Kidney (tissue), 14 donors: ENCODE measurements around the gene ABCA4. TPM values are rescaled to one million over a fixed set of nuclear protein-coding genes. Genes with fewer than 3 reads are reported as not detected.
A peak's percentile ranks its signal among the peaks of the same experiment; 100 is the strongest.

ENCODE experiments used
- DNase-seq, 5 donors: peaks; one replicate each; pipeline ENCODE4 v3.0.0-alpha.2; 2013 to 2020
- FAIRE-seq: peaks from 2 replicates; lab custom pipeline; 2012; peaks lifted over from hg19 to GRCh38; lab: Jason Lieb, UNC
- H3K27ac ChIP-seq, 2 donors: one replicate each; pipeline ENCODE4 v1.7.0; 2013; ENCODE audit warnings: low read depth in 2 of 2, low read length in 2 of 2, inconsistent platforms in 1 of 2
- H3K27me3 ChIP-seq: one replicate; pipeline ENCODE4 v1.7.1; 2013; ENCODE audit warnings: low read length, inconsistent platforms; ENCODE audit not compliant: control insufficient read depth, insufficient read depth
- H3K36me3 ChIP-seq, 3 donors: one replicate each; pipeline versions ENCODE4 v1.7.0 to v1.7.1; 2013; ENCODE audit warnings: low read length in 3 of 3, control low read depth in 1 of 3, inconsistent platforms in 1 of 3; ENCODE audit not compliant: insufficient read depth in 3 of 3, control insufficient read depth in 2 of 3
- H3K4me1 ChIP-seq, 3 donors: one replicate each; pipeline versions ENCODE4 v1.7.0 to v1.7.1; 2013; ENCODE audit warnings: low read length in 3 of 3, inconsistent platforms in 1 of 3, low read depth in 1 of 3; ENCODE audit not compliant: control insufficient read depth in 2 of 3, insufficient read depth in 2 of 3
- H3K4me3 ChIP-seq, 3 donors: one replicate each; pipeline versions ENCODE4 v1.7.0 to v1.8.1; 2013; ENCODE audit warnings: low read length in 3 of 3, control low read depth in 1 of 3, inconsistent platforms in 1 of 3
- H3K9ac ChIP-seq, 3 donors: one replicate each; pipeline versions ENCODE4 v1.7.0 to v1.7.1; 2013; ENCODE audit warnings: low read length in 3 of 3, control low read depth in 1 of 3, inconsistent platforms in 1 of 3
- H3K9me3 ChIP-seq, 3 donors: one replicate each; pipeline versions ENCODE4 v1.7.0 to v1.7.1; 2013; ENCODE audit warnings: low read length in 3 of 3, control low read depth in 1 of 3, inconsistent platforms in 1 of 3; ENCODE audit not compliant: control insufficient read depth in 2 of 3, insufficient read depth in 1 of 3
- intact Hi-C: fragments of 100-400 bp; cut with DNase I; formaldehyde crosslinking; loops from one replicate; pipeline ENCODE4 v1.11.1; 2022
- polyA plus RNA-seq: library from polyadenylated mRNA; stranded (reverse); fragments of 350-450 nt; fragmentation: Illumina TruSeq; extraction: RNeasy Lipid Tissue Mini Kit (QIAGEN cat#74804); gene quantifications from one replicate; pipeline ENCODE4 v1.2.3, GENCODE V29; 2014; ENCODE audit warnings: low read depth, low replicate concordance; ENCODE audit not compliant: insufficient read depth
- total RNA-seq: library from RNA; stranded (reverse); fragmentation: NEBNext Ultra II Directional; extraction: Animal tissue kit (Norgen Biotek cat#: 25700); gene quantifications from one replicate; pipeline ENCODE4 v1.2.1, GENCODE V29; 2021
- TF ChIP-seq, protein P1 (sequence below): IDR thresholded peaks from 3 replicates; pipeline ENCODE4 v1.5.1; 2012; ENCODE audit warnings: mild to moderate bottlenecking, moderate library complexity, borderline replicate concordance; ENCODE audit not compliant: insufficient read depth; ENCODE audit errors: extremely low read depth
- donor health status: control.
- donor health status: control.
- donor health status: control.
- donor health status: control.
- donor health status: control.
- donor health status: DM: yes; HTN: yes; CAD: no.
- donor health status: Normal renal cell carcinoma (clear cell type).

The ABCA4 gene
- total and polyA plus RNA-seq, 2 donors from 2014 or later: 1.5 to 2.1 TPM

DNA sequence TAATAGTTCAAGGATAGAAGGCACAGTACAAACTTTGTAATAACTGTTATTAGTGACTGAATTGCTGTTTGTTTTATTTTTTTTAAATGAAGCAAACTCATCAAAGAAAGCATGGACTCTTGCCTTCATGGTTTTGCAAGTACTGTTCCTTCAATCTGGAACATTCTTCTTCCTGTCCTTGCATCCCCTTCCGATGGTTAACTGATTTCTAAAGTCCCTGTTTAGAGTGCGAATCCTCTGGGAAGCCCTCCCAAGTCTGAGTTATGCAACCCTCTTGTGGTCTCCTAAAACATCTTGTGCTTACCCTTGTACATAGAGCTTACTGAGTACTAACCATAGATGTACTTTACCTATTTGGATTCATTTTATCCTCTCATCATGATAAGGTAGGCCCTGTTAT, 159.5 kb downstream of the ABCA4 start:
- H3K27ac ChIP-seq: no peak overlapping the region
- DNase-seq (no peak), FAIRE-seq (no peak)
- no peak overlapping the region for H3K9ac ChIP-seq
- TF ChIP-seq, protein P1, sequence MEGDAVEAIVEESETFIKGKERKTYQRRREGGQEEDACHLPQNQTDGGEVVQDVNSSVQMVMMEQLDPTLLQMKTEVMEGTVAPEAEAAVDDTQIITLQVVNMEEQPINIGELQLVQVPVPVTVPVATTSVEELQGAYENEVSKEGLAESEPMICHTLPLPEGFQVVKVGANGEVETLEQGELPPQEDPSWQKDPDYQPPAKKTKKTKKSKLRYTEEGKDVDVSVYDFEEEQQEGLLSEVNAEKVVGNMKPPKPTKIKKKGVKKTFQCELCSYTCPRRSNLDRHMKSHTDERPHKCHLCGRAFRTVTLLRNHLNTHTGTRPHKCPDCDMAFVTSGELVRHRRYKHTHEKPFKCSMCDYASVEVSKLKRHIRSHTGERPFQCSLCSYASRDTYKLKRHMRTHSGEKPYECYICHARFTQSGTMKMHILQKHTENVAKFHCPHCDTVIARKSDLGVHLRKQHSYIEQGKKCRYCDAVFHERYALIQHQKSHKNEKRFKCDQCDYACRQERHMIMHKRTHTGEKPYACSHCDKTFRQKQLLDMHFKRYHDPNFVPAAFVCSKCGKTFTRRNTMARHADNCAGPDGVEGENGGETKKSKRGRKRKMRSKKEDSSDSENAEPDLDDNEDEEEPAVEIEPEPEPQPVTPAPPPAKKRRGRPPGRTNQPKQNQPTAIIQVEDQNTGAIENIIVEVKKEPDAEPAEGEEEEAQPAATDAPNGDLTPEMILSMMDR: no peak
- H3K9me3 ChIP-seq: no peaks in the 10 kb centered on the region
- no peaks in the 10 kb centered on the region for H3K36me3 ChIP-seq
- intact Hi-C loops: no loop called here
- no peak overlapping the region for H3K4me3 ChIP-seq
- H3K27me3 ChIP-seq: no peaks in the 10 kb centered on the region
- H3K4me1 ChIP-seq: peaks cover 0 to 8% (median 0%) of the 10 kb centered on the region in 3 donors

- no peak overlapping the region for H3K9ac ChIP-seq
- H3K4me3 ChIP-seq: no peak overlapping the region
- no peaks in the 10 kb centered on the region for H3K27me3 ChIP-seq
- no peak for FAIRE-seq
- DNase-seq: peak in 1 of 5 donors; percentile 24
- intact Hi-C loops: no loop called here
- no peak overlapping the region for H3K27ac ChIP-seq
- peaks cover 0 to 8% (median 0%) of the 10 kb centered on the region in 3 donors for H3K4me1 ChIP-seq
- TF ChIP-seq, protein P1: no peak
- H3K9me3 ChIP-seq: peaks cover 0 to 4% (median 0%) of the 10 kb centered on the region in 3 donors
- H3K36me3 ChIP-seq: no peaks in the 10 kb centered on the region
These were observed 160.3 kb downstream of the ABCA4 start for GRCh38 chr1:93960641-93961147.

DNA sequence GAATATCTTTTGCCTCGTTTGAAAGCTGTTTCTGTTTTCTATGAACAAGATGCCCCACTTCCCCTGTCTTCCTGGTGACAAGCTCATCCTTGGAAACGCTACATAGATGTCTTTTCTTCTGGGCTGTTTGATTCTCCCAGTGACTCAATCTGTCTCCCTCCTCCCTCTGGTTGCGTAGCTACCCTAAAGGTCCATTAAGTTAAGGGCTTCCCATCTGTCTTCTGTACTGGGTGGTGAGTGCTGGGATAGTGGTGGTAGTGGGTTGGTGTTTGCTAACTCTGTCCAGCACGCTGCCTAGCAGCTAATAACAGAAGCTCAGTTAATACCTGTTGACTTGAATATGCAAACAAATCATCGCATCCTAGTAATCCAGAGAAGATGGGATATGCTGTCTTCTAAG, 161.5 kb downstream of the ABCA4 start:
- Histone ChIP-seq H3K9ac (no peak overlapping the region), H3K4me3 (no peak overlapping the region), H3K36me3 (no peaks in the 10 kb centered on the region), H3K9me3 (peaks cover 0 to 4% (median 0%) of the 10 kb centered on the region in 3 donors), H3K27me3 (no peaks in the 10 kb centered on the region), H3K4me1 (peaks cover 0 to 7% (median 0%) of the 10 kb centered on the region in 3 donors), H3K27ac (no peak overlapping the region)
- no peak for FAIRE-seq
- DNase-seq: no peak
- intact Hi-C loops: no loop called here
- TF ChIP-seq, protein P1: no peak

DNA sequence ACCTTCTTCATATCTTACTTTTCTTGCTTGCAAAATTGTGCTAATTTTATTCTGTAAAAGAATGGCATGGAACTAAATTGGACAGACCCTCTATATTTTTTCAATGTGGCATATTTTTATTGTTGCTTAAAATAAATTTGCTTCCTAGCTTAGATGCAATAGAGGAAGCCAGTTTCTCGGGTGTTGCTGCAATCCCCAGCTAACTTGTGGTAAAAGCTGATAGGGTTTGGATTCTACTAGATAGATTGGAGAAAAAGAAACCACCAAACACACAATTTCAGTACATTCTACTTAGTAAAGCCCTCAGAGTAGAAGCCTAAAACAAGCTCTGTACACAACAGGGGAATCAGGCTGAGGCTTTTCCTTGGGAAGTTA, 162.2 kb downstream of the ABCA4 start:
- H3K9me3 ChIP-seq: peaks cover 0 to 4% (median 0%) of the 10 kb centered on the region in 3 donors
- no peak overlapping the region for H3K27ac ChIP-seq
- FAIRE-seq (no peak), DNase-seq (no peak)
- H3K4me3 ChIP-seq: no peak overlapping the region
- no peaks in the 10 kb centered on the region for H3K27me3 ChIP-seq
- no peaks in the 10 kb centered on the region for H3K4me1 ChIP-seq
- H3K9ac ChIP-seq: no peak overlapping the region
- TF ChIP-seq, protein P1: no peak
- intact Hi-C loops: no loop called here
- no peaks in the 10 kb centered on the region for H3K36me3 ChIP-seq
